CD14-positive monocyte (primary cell): Measurements from ENCODE around the gene TNFAIP8. TPM values are rescaled to one million over a fixed set of nuclear protein-coding genes. Genes with fewer than 3 reads are reported as not detected.
A peak's percentile ranks its signal among the peaks of the same experiment; 100 is the strongest.

Experiments
- DNase-seq, 3 donors: peaks; one replicate each; pipeline ENCODE4 v3.0.0-alpha.2; 2011 to 2022
- H2AFZ ChIP-seq: 2 replicates; pipeline ENCODE4 v1.6.0; 2012; ENCODE audit warnings: mild to moderate bottlenecking, low read depth, low read length, inconsistent platforms; ENCODE audit not compliant: insufficient read depth, poor library complexity, severe bottlenecking
- H3K27ac ChIP-seq, 2 donors: 1 replicate in 1 of 2; 2 replicates in 1 of 2; pipeline ENCODE4 v1.5.1; 2012 to 2013; ENCODE audit warnings: low read length in 2 of 2, control low read depth in 1 of 2, inconsistent platforms in 1 of 2, low read depth in 1 of 2, mild to moderate bottlenecking in 1 of 2
- H3K27me3 ChIP-seq, 2 donors: one replicate each; pipeline versions ENCODE4 v1.6.0 to v1.6.1; 2011 to 2013; ENCODE audit warnings: low read length in 2 of 2; ENCODE audit not compliant: control insufficient read depth in 2 of 2, insufficient read depth in 2 of 2
- H3K36me3 ChIP-seq, 2 donors: replicated peaks in 1 of 2; 1 replicate in 1 of 2; 2 replicates in 1 of 2; pipeline versions ENCODE4 v1.5.1 to v1.6.1; 2012 to 2013; ENCODE audit warnings: low read length in 2 of 2, control low read depth in 1 of 2, inconsistent platforms in 1 of 2, mild to moderate bottlenecking in 1 of 2; ENCODE audit not compliant: insufficient read depth in 2 of 2, control insufficient read depth in 1 of 2
- H3K4me1 ChIP-seq, 2 donors: 1 replicate in 1 of 2; 2 replicates in 1 of 2; pipeline versions ENCODE4 v1.5.1 to v1.6.1; 2012 to 2013; ENCODE audit warnings: low read length in 2 of 2, control low read depth in 1 of 2, inconsistent platforms in 1 of 2, mild to moderate bottlenecking in 1 of 2, moderate library complexity in 1 of 2; ENCODE audit not compliant: insufficient read depth in 2 of 2, control insufficient read depth in 1 of 2
- H3K4me2 ChIP-seq: replicated peaks from 2 replicates; pipeline ENCODE3; 2012; ENCODE audit warnings: low read length, moderate library complexity, mild to moderate bottlenecking; ENCODE audit not compliant: poor library complexity, severe bottlenecking; ENCODE audit errors: extremely low read depth
- H3K4me3 ChIP-seq, 3 experiments: fragments of 200-600 bp in 1 of 3; sonication (generic) in 1 of 3; replicated peaks in 1 of 3; 1 replicate in 2 of 3; 2 replicates in 1 of 3; pipeline ENCODE4 v1.5.1; 2011 to 2013; ENCODE audit warnings: low read length in 3 of 3, mild to moderate bottlenecking in 3 of 3, control low read depth in 2 of 3, low read depth in 2 of 3, inconsistent platforms in 1 of 3, moderate library complexity in 1 of 3
- H3K79me2 ChIP-seq: 2 replicates; pipeline ENCODE4 v1.6.0; 2012; ENCODE audit warnings: mild to moderate bottlenecking, control low read depth, inconsistent platforms, low read length, moderate library complexity; ENCODE audit not compliant: insufficient read depth
- H3K9ac ChIP-seq: 2 replicates; pipeline ENCODE4 v1.6.0; 2017; ENCODE audit warnings: low read length, mild to moderate bottlenecking; ENCODE audit not compliant: insufficient read depth, poor library complexity, severe bottlenecking
- H3K9me3 ChIP-seq, 2 donors: replicated peaks in 1 of 2; 1 replicate in 1 of 2; 2 replicates in 1 of 2; pipeline versions ENCODE4 v1.5.1 to v1.6.1; 2012 to 2013; ENCODE audit warnings: low read length in 2 of 2, control low read depth in 1 of 2; ENCODE audit not compliant: control insufficient read depth in 1 of 2, insufficient read depth in 1 of 2
- H4K20me1 ChIP-seq: 2 replicates; pipeline ENCODE4 v1.6.0; 2012; ENCODE audit warnings: mild to moderate bottlenecking, low read length, control low read depth, moderate library complexity; ENCODE audit not compliant: insufficient read depth
- H3K27ac Mint-ChIP-seq, 7 donors: one replicate each; pipeline ENCODE4 v1.8.0; 2020; ENCODE audit warnings: mild to moderate bottlenecking in 7 of 7, mixed read lengths in 7 of 7, moderate library complexity in 6 of 7, inconsistent platforms in 2 of 7
- H3K27me3 Mint-ChIP-seq, 3 donors: one replicate each; pipeline ENCODE4 v1.8.0; 2021 to 2022; ENCODE audit warnings: low read depth in 3 of 3, mild to moderate bottlenecking in 3 of 3, mixed read lengths in 3 of 3, moderate library complexity in 3 of 3, inconsistent platforms in 1 of 3
- H3K36me3 Mint-ChIP-seq, 2 donors: one replicate each; pipeline ENCODE4 v1.8.0; 2020; ENCODE audit warnings: mixed read lengths in 2 of 2, inconsistent platforms in 1 of 2, mild to moderate bottlenecking in 1 of 2
- H3K4me1 Mint-ChIP-seq: one replicate; pipeline ENCODE4 v1.8.0; 2020; ENCODE audit warnings: mild to moderate bottlenecking, mixed read lengths
- H3K4me3 Mint-ChIP-seq, 2 donors: one replicate each; pipeline ENCODE4 v1.8.0; 2020; ENCODE audit warnings: mild to moderate bottlenecking in 2 of 2, mixed read lengths in 2 of 2, moderate library complexity in 1 of 2
- H3K9me3 Mint-ChIP-seq, 7 donors: one replicate each; pipeline ENCODE4 v1.8.0; 2020 to 2022; ENCODE audit warnings: mixed read lengths in 7 of 7, mild to moderate bottlenecking in 6 of 7, moderate library complexity in 6 of 7, inconsistent platforms in 2 of 7
- whole genome bisulfite sequencing: methylation state at CpG from one replicate; pipeline ENCODE4 v1.1.5; 2013; ENCODE audit warnings: missing lambda C conversion rate; ENCODE audit not compliant: insufficient coverage; 5-methylcytosine and 5-hydroxymethylcytosine counted together
- intact Hi-C, 2 donors: fragments of 100-400 bp; cut with micrococcal nuclease; formaldehyde crosslinking; loops; one replicate each; pipeline versions ENCODE4 v1.15.0 to v1.15.1; 2023
- polyA plus RNA-seq, 3 donors: library from polyadenylated mRNA; depleted of rRNA in 1 of 3; unstranded in 2 of 3; stranded (reverse) in 1 of 3; fragments of 300-500 nt in 2 of 3; fragments of >200 nt in 1 of 3; fragmentation: Illumina TruSeq in 2 of 3; gene quantifications; 1 replicate in 2 of 3; 2 replicates in 1 of 3; pipeline ENCODE4 v1.2.3, GENCODE V29; 2012 to 2021
- TF ChIP-seq, protein P1 (sequence below): fragments of 200-600 bp; IDR thresholded peaks from one replicate; pipeline ENCODE4 v1.8.0; 2022; ENCODE audit warnings: antibody characterized with exemption, mild to moderate bottlenecking

The TNFAIP8 gene
- polyA plus RNA-seq, 3 donors, result 20.6 to 55.5 (median 47.0) TPM

- Mint-ChIP-seq H3K9me3 (no peaks in the 10 kb centered on the region), H3K36me3 (peaks cover 6 to 19% of the 10 kb centered on the region in 2 donors), H3K4me3 (no peak overlapping the region), H3K27ac (peak overlapping the region in 3 of 7 donors; percentile 5 to 72 (median 18)), H3K4me1 (peaks cover 72% of the 10 kb centered on the region), H3K27me3 (peaks cover 0 to 5% (median 0%) of the 10 kb centered on the region in 3 donors)
- Histone ChIP-seq H3K27ac (no peak overlapping the region), H3K4me2 (no peak overlapping the region), H3K4me3 (no peak overlapping the region), H3K27me3 (no peaks in the 10 kb centered on the region), H3K9ac (no peak overlapping the region), H3K4me1 (peaks cover 48 to 57% of the 10 kb centered on the region in 2 donors), H4K20me1 (peaks cover 82% of the 10 kb centered on the region), H3K36me3 (no peaks in the 10 kb centered on the region), H3K9me3 (no peaks in the 10 kb centered on the region), H3K79me2 (peaks cover 100% of the 10 kb centered on the region), H2AFZ (no peak overlapping the region)
- whole genome bisulfite sequencing, result 20% methylated on average over 1 of the region's 5 CpGs
- intact Hi-C loops, result no loop called here
- TF ChIP-seq, protein P1, sequence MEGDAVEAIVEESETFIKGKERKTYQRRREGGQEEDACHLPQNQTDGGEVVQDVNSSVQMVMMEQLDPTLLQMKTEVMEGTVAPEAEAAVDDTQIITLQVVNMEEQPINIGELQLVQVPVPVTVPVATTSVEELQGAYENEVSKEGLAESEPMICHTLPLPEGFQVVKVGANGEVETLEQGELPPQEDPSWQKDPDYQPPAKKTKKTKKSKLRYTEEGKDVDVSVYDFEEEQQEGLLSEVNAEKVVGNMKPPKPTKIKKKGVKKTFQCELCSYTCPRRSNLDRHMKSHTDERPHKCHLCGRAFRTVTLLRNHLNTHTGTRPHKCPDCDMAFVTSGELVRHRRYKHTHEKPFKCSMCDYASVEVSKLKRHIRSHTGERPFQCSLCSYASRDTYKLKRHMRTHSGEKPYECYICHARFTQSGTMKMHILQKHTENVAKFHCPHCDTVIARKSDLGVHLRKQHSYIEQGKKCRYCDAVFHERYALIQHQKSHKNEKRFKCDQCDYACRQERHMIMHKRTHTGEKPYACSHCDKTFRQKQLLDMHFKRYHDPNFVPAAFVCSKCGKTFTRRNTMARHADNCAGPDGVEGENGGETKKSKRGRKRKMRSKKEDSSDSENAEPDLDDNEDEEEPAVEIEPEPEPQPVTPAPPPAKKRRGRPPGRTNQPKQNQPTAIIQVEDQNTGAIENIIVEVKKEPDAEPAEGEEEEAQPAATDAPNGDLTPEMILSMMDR, result no peak
- no peak for DNase-seq
Measured at GRCh38 chr5:119312403-119312802, 43.4 kb upstream of the TNFAIP8 start.

GRCh38 chr5:119313197-119313596 lies 42.6 kb upstream of the TNFAIP8 start:
- intact Hi-C loops, result no loop called here
- peaks cover 100% of the 10 kb centered on the region for H3K79me2 ChIP-seq
- no peaks in the 10 kb centered on the region for H3K9me3 Mint-ChIP-seq
- H3K27ac ChIP-seq, result peak overlapping the region in 1 of 2 donors; percentile 10
- H3K36me3 Mint-ChIP-seq, result peaks cover 6 to 19% of the 10 kb centered on the region in 2 donors
- peaks cover 78% of the 10 kb centered on the region for H4K20me1 ChIP-seq
- DNase-seq, result no peak
- no peak overlapping the region for H2AFZ ChIP-seq
- TF ChIP-seq, protein P1, result no peak
- H3K27me3 ChIP-seq, result no peaks in the 10 kb centered on the region
- no peak overlapping the region for H3K9ac ChIP-seq
- no peaks in the 10 kb centered on the region for H3K9me3 ChIP-seq
- peak overlapping the region in 1 of 7 donors; percentile 72 for H3K27ac Mint-ChIP-seq
- H3K4me3 ChIP-seq, result no peak overlapping the region
- no peak overlapping the region for H3K4me2 ChIP-seq
- no CpG with 5 or more reads among the region's 1 CpG for WGBS
- peaks cover 68% of the 10 kb centered on the region for H3K4me1 Mint-ChIP-seq
- no peak overlapping the region for H3K4me3 Mint-ChIP-seq
- H3K4me1 ChIP-seq, result peaks cover 40 to 49% of the 10 kb centered on the region in 2 donors
- H3K27me3 Mint-ChIP-seq, result peaks cover 0 to 5% (median 0%) of the 10 kb centered on the region in 3 donors
- no peaks in the 10 kb centered on the region for H3K36me3 ChIP-seq
